WTC11 (cell line): ENCODE measurements around the gene ELMO3. TPM values are rescaled to one million over a fixed set of nuclear protein-coding genes. Genes with fewer than 3 reads are reported as not detected.

ENCODE experiments used
- ATAC-seq: fragments of 200-7000 bp; cut with Tn5 transposase; 2 replicates; pipeline ENCODE4 v1.10.0; 2021; ENCODE audit warnings: mild to moderate bottlenecking, moderate library complexity
- CTCF ChIA-PET: fragments of 300-600 bp; sonication (Branson Sonifier 250); formaldehyde crosslinking; loops from one replicate; lab custom pipeline; 2021; ENCODE audit warnings: antibody characterized with exemption; lab: Charles Lee
- POLR2A ChIA-PET: fragments of 350-600 bp; sonication (Branson Sonifier 250); formaldehyde crosslinking; loops from one replicate; lab custom pipeline; 2021; ENCODE audit warnings: antibody characterized with exemption; lab: Charles Lee
- DNase-seq: peaks from one replicate; pipeline ENCODE4 v3.0.0; 2021; ENCODE audit warnings: low spot score
- H3K27ac Mint-ChIP-seq: 2 replicates; pipeline ENCODE4 v1.8.0; 2021; ENCODE audit warnings: mixed read lengths
- H3K27me3 Mint-ChIP-seq: 2 replicates; pipeline ENCODE4 v1.8.0; 2021; ENCODE audit warnings: low read depth, mild to moderate bottlenecking, moderate library complexity, mixed read lengths
- H3K36me3 Mint-ChIP-seq: 2 replicates; pipeline ENCODE4 v1.8.0; 2021; ENCODE audit warnings: mixed read lengths
- H3K4me1 Mint-ChIP-seq: 2 replicates; pipeline ENCODE4 v1.8.0; 2022; ENCODE audit warnings: mixed read lengths
- H3K4me3 Mint-ChIP-seq: 2 replicates; pipeline ENCODE4 v1.8.0; 2021; ENCODE audit warnings: mild to moderate bottlenecking, moderate library complexity, mixed read lengths
- H3K9me3 Mint-ChIP-seq: 2 replicates; pipeline ENCODE4 v1.8.0; 2021; ENCODE audit warnings: mixed read lengths
- ARID4B ChIP-seq: sonication (generic); formaldehyde crosslinking; IDR thresholded peaks from 2 replicates; pipeline ENCODE4 v1.8.0; 2023; ENCODE audit warnings: missing genetic modification reagents, mild to moderate bottlenecking, borderline replicate concordance
- ATF3 ChIP-seq: sonication (generic); formaldehyde crosslinking; conservative IDR thresholded peaks from 2 replicates; pipeline ENCODE4 v1.8.1; 2022; ENCODE audit warnings: mild to moderate bottlenecking, missing genetic modification reagents
- ATF6 ChIP-seq: sonication (generic); formaldehyde crosslinking; IDR thresholded peaks from 2 replicates; pipeline ENCODE4 v1.8.1; 2023; ENCODE audit warnings: mild to moderate bottlenecking, missing genetic modification reagents
- ELF4 ChIP-seq: sonication (generic); formaldehyde crosslinking; IDR thresholded peaks from 2 replicates; pipeline ENCODE4 v1.8.1; 2022; ENCODE audit warnings: low read depth, mild to moderate bottlenecking, moderate library complexity, missing genetic modification reagents
- FOXK1 ChIP-seq: sonication (generic); formaldehyde crosslinking; IDR thresholded peaks from 2 replicates; pipeline ENCODE4 v1.8.0; 2022; ENCODE audit warnings: mild to moderate bottlenecking, moderate library complexity, missing genetic modification reagents
- FOXP4 ChIP-seq: sonication (generic); formaldehyde crosslinking; IDR thresholded peaks from 2 replicates; pipeline ENCODE4 v1.8.0; 2022; ENCODE audit warnings: mild to moderate bottlenecking, missing genetic modification reagents
- HMGA2 ChIP-seq: fragments of 250-450 bp; sonication (Bioruptor Pico); IDR thresholded peaks from 2 replicates; pipeline ENCODE4 v1.4.0; 2021; ENCODE audit warnings: mild to moderate bottlenecking, moderate library complexity
- MYBL2 ChIP-seq: sonication (generic); formaldehyde crosslinking; IDR thresholded peaks from 2 replicates; pipeline ENCODE4 v1.8.1; 2023; ENCODE audit warnings: mild to moderate bottlenecking, moderate library complexity, missing genetic modification reagents
- NFE2L1 ChIP-seq: sonication (generic); formaldehyde crosslinking; IDR thresholded peaks from 2 replicates; pipeline ENCODE4 v1.8.1; 2023; ENCODE audit warnings: missing genetic modification reagents
- NR2C2 ChIP-seq: sonication (generic); formaldehyde crosslinking; IDR thresholded peaks from 2 replicates; pipeline ENCODE4 v1.8.0; 2022; ENCODE audit warnings: mild to moderate bottlenecking, missing genetic modification reagents
- ZMAT4 ChIP-seq: fragments of 250-450 bp; sonication (Bioruptor Pico); IDR thresholded peaks from 2 replicates; pipeline ENCODE4 v1.9.0; 2021; ENCODE audit warnings: mild to moderate bottlenecking
- ZNF232 ChIP-seq: sonication (generic); formaldehyde crosslinking; IDR thresholded peaks from 2 replicates; pipeline ENCODE4 v1.8.0; 2022; ENCODE audit warnings: mild to moderate bottlenecking, missing genetic modification reagents
- ZNF263 ChIP-seq: sonication (generic); formaldehyde crosslinking; IDR thresholded peaks from 2 replicates; pipeline ENCODE4 v1.8.1; 2022; ENCODE audit warnings: low read depth, mild to moderate bottlenecking, moderate library complexity, missing genetic modification reagents
- ZNF423 ChIP-seq: fragments of 250-450 bp; sonication (Bioruptor Pico); IDR thresholded peaks from 2 replicates; pipeline ENCODE4 v2.1.2; 2022; ENCODE audit warnings: mild to moderate bottlenecking, moderate library complexity
- ZNF425 ChIP-seq: fragments of 250-450 bp; sonication (Bioruptor Pico); conservative IDR thresholded peaks from 2 replicates; pipeline ENCODE4 v1.9.0; 2021; ENCODE audit warnings: mild to moderate bottlenecking
- total RNA-seq: library from RNA; stranded (reverse); gene quantifications from 3 replicates; pipeline ENCODE4 v1.2.3, GENCODE V29; 2021

The ELMO3 gene
- total RNA-seq, 1 experiment from 2014 or later, result 13.6 TPM

- TF ChIP-seq ATF6 (CRISPR knock-in tag), result no peak
- TF ChIP-seq ZMAT4 (CRISPR knock-in tag), result no peak
- TF ChIP-seq HMGA2 (CRISPR knock-in tag), result no peak
- no peak for TF ChIP-seq ZNF263 (CRISPR knock-in tag)
- TF ChIP-seq ZNF425 (CRISPR knock-in tag), result no peak
- TF ChIP-seq FOXP4 (CRISPR knock-in tag), result no peak
- no peak for TF ChIP-seq MYBL2 (CRISPR knock-in tag)
- no peak for TF ChIP-seq FOXK1 (CRISPR knock-in tag)
- TF ChIP-seq ARID4B (CRISPR knock-in tag), result no peak
These were observed 22.3 kb upstream of the ELMO3 start (continued) for GRCh38 chr16:67176662-67177061.

GRCh38 chr16:67177743-67178699, 20.9 kb upstream of the ELMO3 start:
- DNase-seq, result peak; percentile 93
- Mint-ChIP-seq H3K4me3 (peak overlapping the region; percentile 65), H3K4me1 (peaks cover 22% of the 10 kb centered on the region), H3K27ac (peak overlapping the region; percentile 63; the same call in 1 of the 2 replicates), H3K36me3 (peaks cover 3% of the 10 kb centered on the region; the same call in 1 of the 2 replicates), H3K9me3 (no peaks in the 10 kb centered on the region), H3K27me3 (peaks cover 54% of the 10 kb centered on the region)
- ATAC-seq, result peak; percentile 85
- ChIA-PET CTCF (interaction anchor here (0.6 to 5.9 kb wide), 10 partner anchors 7 to 224 kb away, joined by 3 to 37 read pairs (median 6); partner anchors contain the start of genes B3GNT9, CES3 and NOL3), POLR2A (interaction anchor here (0.6 to 1.4 kb wide), 4 partner anchors 9 to 166 kb away, joined by 3 to 5 read pairs (median 3); partner anchors contain the start of genes FBXL8 and TRADD)
- no peak for TF ChIP-seq ZNF423 (CRISPR knock-in tag)
- TF ChIP-seq ZNF425 (CRISPR knock-in tag), result no peak
- no peak for TF ChIP-seq NR2C2
- TF ChIP-seq NFE2L1 (CRISPR knock-in tag), result peak; percentile 21; the same call in 1 of the 2 replicates
- no peak for TF ChIP-seq ATF6 (CRISPR knock-in tag)
- TF ChIP-seq ZNF232 (CRISPR knock-in tag), result no peak; the same call in 1 of the 2 replicates
- no peak for TF ChIP-seq ELF4 (CRISPR knock-in tag)
- TF ChIP-seq ATF3, result no peak
